ENCODE data around the gene ZBTB43.

- TF ChIP-seq POLR2AphosphoS5 (IDR thresholded peaks at IDR 0.05) (no peak), POLR2A (IDR thresholded peaks at IDR 0.05) (no peak)
These were observed 52.6 kb downstream of the ZBTB43 start for GRCh38 chr9:126857261-126857960.

Data from spleen (tissue), 3 donors.